H4 (cell line): ENCODE measurements around the gene TIRAP. TPM values are rescaled to one million over a fixed set of nuclear protein-coding genes. Genes with fewer than 3 reads are reported as not detected.
A peak's percentile ranks its signal among the peaks of the same experiment; 100 is the strongest.

ENCODE experiments used
- DNase-seq: peaks from one replicate; pipeline ENCODE4 v3.0.0-alpha.2; 2015; ENCODE audit warnings: low spot score
- total RNA-seq: library from RNA; depleted of rRNA; stranded (reverse); fragments of >200 nt; shearing (Covaris generic); gene quantifications from 2 replicates; pipeline ENCODE4 v1.2.3, GENCODE V29; 2014; rRNA removed

The TIRAP gene
- total RNA-seq, 1 experiment from 2014 or later = 3.9 TPM

- DNase-seq = peak; percentile 75
Observed at GRCh38 chr11:126341760-126342161, 58.9 kb downstream of the TIRAP start.

- no peak for DNase-seq
Observed at GRCh38 chr11:126343051-126343450, 60.2 kb downstream of the TIRAP start.

Other genes starting within 250 kb of the TIRAP start
- gene CDON, start 220.2 kb upstream of the TIRAP start, total RNA-seq = 10.1 and 13.4 TPM in 2 replicates
- gene RPUSD4, start 71.4 kb upstream of the TIRAP start, total RNA-seq = 17.7 and 20.3 TPM in 2 replicates
- 41.8 and 46.5 TPM in 2 replicates for gene FAM118B, start 71.3 kb upstream of the TIRAP start, total RNA-seq
- 144 and 145 TPM in 2 replicates for gene SRPRA, start 14.2 kb upstream of the TIRAP start, total RNA-seq
- gene FOXRED1, start 13.9 kb upstream of the TIRAP start, total RNA-seq = 29.0 and 40.3 TPM in 2 replicates
- gene DCPS, start 21.0 kb downstream of the TIRAP start, total RNA-seq = 25.9 and 36.9 TPM in 2 replicates
- gene ST3GAL4, start 72.6 kb downstream of the TIRAP start, total RNA-seq = 49.8 and 55.9 TPM in 2 replicates